ENCODE measurements around the gene MCRIP2. TPM values are rescaled to one million over a fixed set of nuclear protein-coding genes. Genes with fewer than 3 reads are reported as not detected.
"Not testable (repeated sequence)": the region's sequence is repeated elsewhere in the genome, so short reads cannot be mapped to it uniquely, and the experiment has no call there.

MCRIP2 gene
- total and polyA plus RNA-seq, 4 experiments from 2014 or later, result 28.3 to 45.5 (median 32.5) TPM

DNA sequence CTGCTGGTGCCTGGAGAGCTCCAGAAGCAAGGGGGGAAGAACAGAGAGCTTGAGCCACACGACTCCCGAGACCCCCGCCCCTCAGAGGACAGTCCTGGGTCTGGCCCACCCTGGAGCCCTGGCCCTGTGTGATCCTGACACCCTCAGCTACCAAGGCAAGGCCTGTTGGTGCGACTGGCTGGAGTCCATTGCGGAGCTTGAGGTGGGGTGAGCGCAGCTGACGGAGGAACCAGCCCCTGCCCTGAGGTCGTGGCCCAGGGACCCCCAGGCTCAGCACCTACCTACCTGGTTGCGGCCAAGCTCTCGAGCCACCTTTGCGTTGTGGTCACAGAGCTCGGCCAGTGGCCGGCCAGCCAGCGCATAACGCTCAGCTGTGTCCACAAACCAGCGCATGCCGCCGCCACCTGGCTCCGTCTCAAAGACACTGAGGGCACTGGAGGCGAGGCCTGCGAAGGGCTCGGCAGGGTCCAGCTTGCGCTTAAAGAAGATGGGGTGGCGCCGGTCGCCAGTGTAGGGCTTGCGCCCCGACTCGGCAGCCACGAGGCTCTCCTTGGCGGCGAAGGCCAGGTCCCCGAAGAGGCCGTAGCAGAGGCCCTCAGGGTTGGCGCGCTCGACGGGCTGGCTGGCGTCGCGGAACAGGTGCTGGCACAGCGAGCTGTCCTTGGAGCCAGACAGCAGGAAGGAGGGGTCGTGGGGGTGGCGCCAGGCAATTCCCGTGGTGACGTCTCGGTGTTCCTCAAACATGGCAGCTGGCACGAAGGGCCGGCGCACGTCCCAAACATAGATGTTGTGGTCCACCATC, 45.0 kb downstream of the MCRIP2 start:
- no peak overlapping the region for H3K27ac Mint-ChIP-seq
- Histone ChIP-seq H3K27ac (ENCODE audit: low read depth, low read length) (no peak overlapping the region), H3K36me3 (ENCODE audit: insufficient read depth, low read length) (peaks cover 9% of the 10 kb centered on the region), H3K27me3 (ENCODE audit: insufficient read depth, low read length) (no peaks in the 10 kb centered on the region), H3K4me1 (ENCODE audit: insufficient read depth, low read length) (peaks cover 58% of the 10 kb centered on the region), H3K9me3 (ENCODE audit: control insufficient read depth in 1 of 2, low read length in 2 of 2) (no peaks in the 10 kb centered on the region), H3K4me3 (ENCODE audit: low read length in 2 of 2) (no peak overlapping the region)
- POLR2A ChIA-PET (ENCODE audit: partially characterized antibody), result interaction anchor here (1.0 to 10.2 kb wide), 2 partner anchors 6 to 14 kb away, joined by 3 to 212 read pairs; partner anchors contain the start of gene WDR24
- H3K36me3 Mint-ChIP-seq, result peaks cover 4 to 11% of the 10 kb centered on the region in 2 donors
- H3K4me1 Mint-ChIP-seq, result peaks cover 10 to 51% (median 28%) of the 10 kb centered on the region in 4 donors
- H3K27me3 Mint-ChIP-seq, result no peaks in the 10 kb centered on the region
- intact Hi-C loops (cut with micrococcal nuclease), result no loop called here
- CTCF ChIA-PET (ENCODE audit: partially characterized antibody), result interaction anchor here (1.0 kb wide), 2 partner anchors 9 to 26 kb away, joined by 3 to 4 read pairs; no protein-coding TSS in a partner anchor
- DNase-seq, result no peak
- peaks cover 0 to 3% (median 0%) of the 10 kb centered on the region in 8 donors for H3K9me3 Mint-ChIP-seq
- peak overlapping the region in 3 of 8 donors; percentile 17 to 59 (median 51) for H3K4me3 Mint-ChIP-seq

GRCh38 chr16:687499-687898, 45.9 kb downstream of the MCRIP2 start:
- intact Hi-C loops (cut with micrococcal nuclease), result no loop called here
- peaks cover 50% of the 10 kb centered on the region for H3K4me1 ChIP-seq (ENCODE audit: insufficient read depth, low read length)

DNA sequence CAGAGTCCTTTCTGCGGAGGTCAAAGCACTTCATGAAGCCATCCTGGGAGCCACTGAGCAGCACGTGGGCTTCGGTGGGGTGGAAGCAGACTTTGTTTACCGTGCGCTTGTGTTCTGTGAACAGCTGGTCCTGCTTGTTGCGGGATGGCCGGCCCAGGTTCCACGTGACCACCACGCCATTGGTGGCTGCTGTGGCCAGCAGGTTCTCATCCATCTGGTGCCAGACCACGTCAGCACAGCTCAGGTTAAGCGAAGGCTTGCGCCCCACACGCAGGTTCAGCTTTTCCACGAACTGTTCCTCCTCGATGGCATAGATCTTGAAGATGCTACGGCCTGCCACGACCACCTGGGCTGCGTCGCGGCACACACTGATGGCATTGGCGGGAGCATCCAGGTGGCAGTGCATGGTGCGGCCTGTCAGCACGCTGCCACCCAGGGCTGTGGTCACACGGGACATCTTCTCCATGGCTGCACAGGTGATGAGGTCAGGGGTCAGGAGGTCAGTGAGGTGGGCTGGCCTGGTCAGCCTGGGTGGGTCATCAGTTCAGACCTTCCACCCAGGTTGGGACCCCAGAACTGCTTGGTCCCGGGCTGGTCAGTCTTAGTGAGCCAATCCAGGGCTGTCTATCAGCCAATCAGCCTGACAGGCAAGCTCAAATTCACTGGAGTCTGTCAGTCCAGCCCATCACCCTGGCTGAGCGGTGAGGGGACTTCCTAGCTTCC, 47.7 kb downstream of the MCRIP2 start:
- DNase-seq, result no peak
- intact Hi-C loops (cut with micrococcal nuclease), result no loop called here
- Histone ChIP-seq H3K36me3 (ENCODE audit: insufficient read depth, low read length) (no peaks in the 10 kb centered on the region), H3K27me3 (ENCODE audit: insufficient read depth, low read length) (no peaks in the 10 kb centered on the region), H3K4me3 (ENCODE audit: low read length in 2 of 2) (peak overlapping the region; percentile 70 to 93), H3K27ac (ENCODE audit: low read depth, low read length) (peak overlapping the region; percentile 64), H3K4me1 (ENCODE audit: insufficient read depth, low read length) (peaks cover 38% of the 10 kb centered on the region), H3K9me3 (ENCODE audit: control insufficient read depth in 1 of 2, low read length in 2 of 2) (no peaks in the 10 kb centered on the region)
- POLR2A ChIA-PET (ENCODE audit: partially characterized antibody), result interaction anchor here (1.5 to 8.0 kb wide), 13 partner anchors 7 to 53 kb away, joined by 4 to 212 read pairs (median 8); partner anchors contain the start of genes ANTKMT, CCDC78, HAGHL and JMJD8
- Mint-ChIP-seq H3K4me1 (peaks cover 10 to 41% (median 27%) of the 10 kb centered on the region in 4 donors), H3K36me3 (peaks cover 0 to 2% of the 10 kb centered on the region in 2 donors), H3K9me3 (peaks cover 0 to 1% (median 0%) of the 10 kb centered on the region in 8 donors), H3K4me3 (peak overlapping the region; percentile 89 to 94 (median 90)), H3K27ac (peak overlapping the region; percentile 88 to 93 (median 92)), H3K27me3 (no peaks in the 10 kb centered on the region)
- CTCF ChIA-PET (ENCODE audit: partially characterized antibody), result interaction anchor here (1.0 to 1.8 kb wide), 3 partner anchors 13 to 23 kb away, joined by 3 to 4 read pairs (median 4); no protein-coding TSS in a partner anchor

More at GRCh38 chr16:687499-687898, 45.9 kb downstream of the MCRIP2 start:
- Histone ChIP-seq H3K36me3 (ENCODE audit: insufficient read depth, low read length) (peaks cover 4% of the 10 kb centered on the region), H3K4me3 (ENCODE audit: low read length in 2 of 2) (no peak overlapping the region), H3K9me3 (ENCODE audit: control insufficient read depth in 1 of 2, low read length in 2 of 2) (no peaks in the 10 kb centered on the region), H3K27ac (ENCODE audit: low read depth, low read length) (no peak overlapping the region), H3K27me3 (ENCODE audit: insufficient read depth, low read length) (no peaks in the 10 kb centered on the region)
- Mint-ChIP-seq H3K4me3 (peak overlapping the region in 2 of 8 donors; percentile 2 to 30), H3K27me3 (no peaks in the 10 kb centered on the region), H3K9me3 (peaks cover 0 to 1% (median 0%) of the 10 kb centered on the region in 8 donors), H3K4me1 (peaks cover 11 to 43% (median 28%) of the 10 kb centered on the region in 4 donors), H3K27ac (no peak overlapping the region), H3K36me3 (peaks cover 1 to 6% of the 10 kb centered on the region in 2 donors)
- no peak for DNase-seq
- CTCF ChIA-PET (ENCODE audit: partially characterized antibody), result interaction anchor here (0.8 kb wide), 1 partner anchor 34 kb away, joined by 3 read pairs; the partner anchor contains the start of gene ANTKMT
- POLR2A ChIA-PET (ENCODE audit: partially characterized antibody), result interaction anchor here (0.9 to 10.2 kb wide), 3 partner anchors 5 to 27 kb away, joined by 4 to 212 read pairs (median 5); partner anchors contain the start of genes METRN, RHBDL1 and WDR24

- H3K27me3 Mint-ChIP-seq; H3K27ac ChIP-seq (ENCODE audit: low read depth, low read length); DNase-seq; H3K36me3 Mint-ChIP-seq; CTCF ChIA-PET (ENCODE audit: partially characterized antibody); H3K27me3 ChIP-seq (ENCODE audit: insufficient read depth, low read length); H3K9me3 ChIP-seq (ENCODE audit: control insufficient read depth in 1 of 2, low read length in 2 of 2); H3K4me3 ChIP-seq (ENCODE audit: low read length in 2 of 2); intact Hi-C loops (cut with micrococcal nuclease); H3K36me3 ChIP-seq (ENCODE audit: insufficient read depth, low read length); H3K9me3 Mint-ChIP-seq: not testable (repeated sequence)
- H3K4me3 Mint-ChIP-seq, result peak overlapping the region; percentile 62 to 94 (median 89)
- peaks cover 14 to 46% (median 30%) of the 10 kb centered on the region in 4 donors for H3K4me1 Mint-ChIP-seq
- peaks cover 34% of the 10 kb centered on the region for H3K4me1 ChIP-seq (ENCODE audit: insufficient read depth, low read length)
- peak overlapping the region in 4 of 7 donors; percentile 57 to 91 (median 84) for H3K27ac Mint-ChIP-seq
- POLR2A ChIA-PET (ENCODE audit: partially characterized antibody), result interaction anchor here (2.4 to 8.0 kb wide), 3 partner anchors 9 to 33 kb away, joined by 18 to 212 read pairs (median 166); partner anchors contain the start of genes ANTKMT, CCDC78, HAGHL and JMJD8
Measured at GRCh38 chr16:691242-691641, 49.6 kb downstream of the MCRIP2 start.

DNA sequence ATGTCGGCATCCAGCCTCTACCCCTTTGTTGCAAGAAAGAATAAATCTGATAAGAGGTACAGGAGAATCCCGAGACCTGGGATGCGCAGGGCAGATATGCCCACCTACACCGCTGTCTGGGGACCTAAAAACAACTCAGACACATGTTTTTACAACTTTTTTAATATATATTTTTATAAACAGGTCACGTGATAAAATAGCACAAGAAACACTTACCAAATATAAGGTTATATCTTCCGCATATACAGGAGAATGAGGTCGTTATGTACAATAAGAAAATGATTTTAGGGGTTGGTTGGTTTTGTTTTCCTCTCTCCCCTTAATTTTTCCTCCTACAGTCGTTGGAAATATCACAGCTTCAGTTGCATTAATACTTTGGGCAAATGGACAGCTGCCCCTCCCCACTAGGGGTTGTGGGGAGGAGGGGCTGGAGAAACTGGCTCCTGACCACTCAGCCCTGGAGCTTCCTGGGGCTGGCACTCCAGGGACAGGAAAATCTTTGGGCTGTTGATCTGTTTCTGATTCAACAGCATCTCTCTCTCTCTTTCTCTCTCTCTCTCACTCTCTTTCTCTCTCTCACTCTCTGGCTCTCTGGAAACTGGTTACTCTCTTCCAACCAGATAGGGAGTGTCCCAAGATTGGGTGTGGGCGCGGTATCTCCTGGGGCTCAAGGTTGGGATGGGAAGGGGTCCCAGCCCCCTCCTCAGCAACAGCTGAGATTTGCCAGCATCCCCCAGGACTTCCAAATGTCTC, 50.9 kb downstream of the MCRIP2 start:
- Histone ChIP-seq H3K27me3 (ENCODE audit: insufficient read depth, low read length) (no peaks in the 10 kb centered on the region), H3K36me3 (ENCODE audit: insufficient read depth, low read length) (no peaks in the 10 kb centered on the region), H3K9me3 (ENCODE audit: control insufficient read depth in 1 of 2, low read length in 2 of 2) (no peaks in the 10 kb centered on the region), H3K4me1 (ENCODE audit: insufficient read depth, low read length) (peaks cover 39% of the 10 kb centered on the region), H3K27ac (ENCODE audit: low read depth, low read length) (no peak overlapping the region), H3K4me3 (ENCODE audit: low read length in 2 of 2) (no peak overlapping the region)
- Mint-ChIP-seq H3K36me3 (peaks cover 0 to 9% of the 10 kb centered on the region in 2 donors), H3K4me3 (peak overlapping the region in 7 of 8 donors; percentile 12 to 72 (median 36)), H3K9me3 (peaks cover 0 to 4% (median 0%) of the 10 kb centered on the region in 8 donors), H3K4me1 (peaks cover 17 to 55% (median 32%) of the 10 kb centered on the region in 4 donors), H3K27ac (peak overlapping the region in 6 of 7 donors; percentile 9 to 91 (median 56)), H3K27me3 (no peaks in the 10 kb centered on the region)
- intact Hi-C loops (cut with micrococcal nuclease), result no loop called here
- DNase-seq, result no peak
- POLR2A ChIA-PET (ENCODE audit: partially characterized antibody), result interaction anchor here (1.2 to 8.0 kb wide), 4 partner anchors 10 to 56 kb away, joined by 4 to 212 read pairs (median 93); partner anchors contain the start of genes ANTKMT, CCDC78, HAGHL and JMJD8
- CTCF ChIA-PET (ENCODE audit: partially characterized antibody), result interaction anchor here (1.9 kb wide), 1 partner anchor 20 kb away, joined by 6 read pairs; no protein-coding TSS in a partner anchor

- peak overlapping the region in 3 of 7 donors; percentile 4 to 91 (median 57) for H3K27ac Mint-ChIP-seq
- no peaks in the 10 kb centered on the region for H3K27me3 Mint-ChIP-seq
- H3K9me3 Mint-ChIP-seq, result peaks cover 0 to 4% (median 0%) of the 10 kb centered on the region in 8 donors
- Histone ChIP-seq H3K9me3 (ENCODE audit: control insufficient read depth in 1 of 2, low read length in 2 of 2) (no peaks in the 10 kb centered on the region), H3K36me3 (ENCODE audit: insufficient read depth, low read length) (no peaks in the 10 kb centered on the region), H3K27me3 (ENCODE audit: insufficient read depth, low read length) (no peaks in the 10 kb centered on the region), H3K4me1 (ENCODE audit: insufficient read depth, low read length) (peaks cover 40% of the 10 kb centered on the region), H3K4me3 (ENCODE audit: low read length in 2 of 2) (no peak overlapping the region), H3K27ac (ENCODE audit: low read depth, low read length) (no peak overlapping the region)
- peaks cover 0 to 9% of the 10 kb centered on the region in 2 donors for H3K36me3 Mint-ChIP-seq
- H3K4me1 Mint-ChIP-seq, result peaks cover 17 to 59% (median 32%) of the 10 kb centered on the region in 4 donors
- no peak for DNase-seq
- CTCF ChIA-PET (ENCODE audit: partially characterized antibody), result interaction anchor here (1.9 kb wide), 1 partner anchor 19 kb away, joined by 6 read pairs; no protein-coding TSS in a partner anchor
- peak overlapping the region in 2 of 8 donors; percentile 21 for H3K4me3 Mint-ChIP-seq
- intact Hi-C loops (cut with micrococcal nuclease), result no loop called here
- POLR2A ChIA-PET (ENCODE audit: partially characterized antibody), result interaction anchor here (3.3 to 8.0 kb wide), 3 partner anchors 11 to 57 kb away, joined by 20 to 212 read pairs (median 166); partner anchors contain the start of genes ANTKMT, CCDC78, HAGHL and JMJD8
Measured at GRCh38 chr16:693364-693763, 51.7 kb downstream of the MCRIP2 start.

Data from CD4-positive, alpha-beta memory T cell (primary cell).